ENCODE measurements around the gene BCORL1.

GRCh38 chrX:130047416-130047815 lies 65.0 kb downstream of the BCORL1 start:
- no peak for TF ChIP-seq POLR2AphosphoS5 (IDR thresholded peaks at IDR 0.05; ENCODE audit: insufficient read depth in 1 of 2, low read depth in 1 of 2)
- TF ChIP-seq CTCF (IDR thresholded peaks at IDR 0.05), result no peak

Data from vagina (tissue), 2 donors.